Kidney epithelial cell (primary cell): Measurements from ENCODE around the gene NTN5. TPM values are rescaled to one million over a fixed set of nuclear protein-coding genes. Genes with fewer than 3 reads are reported as not detected.

Source experiments
- DNase-seq: peaks from one replicate; pipeline ENCODE4 v3.0.0-alpha.2; 2010; ENCODE audit warnings: low read depth
- H3K27me3 ChIP-seq: 2 replicates; pipeline ENCODE4 v1.6.0; 2011; ENCODE audit warnings: low read length; ENCODE audit not compliant: control insufficient read depth, insufficient read depth
- H3K36me3 ChIP-seq: 2 replicates; pipeline ENCODE4 v1.5.1; 2011; ENCODE audit warnings: low read length; ENCODE audit not compliant: control insufficient read depth, insufficient read depth
- H3K4me3 ChIP-seq: 2 replicates; pipeline ENCODE4 v1.5.1; 2011; ENCODE audit warnings: low read depth, mild to moderate bottlenecking, control low read depth, low read length
- CTCF ChIP-seq: IDR thresholded peaks from 2 replicates; pipeline ENCODE4 v1.5.1; 2011; ENCODE audit warnings: mild to moderate bottlenecking, moderate library complexity, low read length, control low read depth, inconsistent platforms; ENCODE audit not compliant: insufficient read depth, poor library complexity, severe bottlenecking
- total RNA-seq: library from RNA; depleted of rRNA; stranded (reverse); fragments of >200 nt; gene quantifications from 2 replicates; pipeline ENCODE4 v1.2.3, GENCODE V29; 2015

NTN5 gene
- total RNA-seq, 1 donor from 2014 or later = not detected

- TF ChIP-seq CTCF = no peak
- Histone ChIP-seq H3K27me3 (no peaks in the 10 kb centered on the region), H3K36me3 (no peaks in the 10 kb centered on the region), H3K4me3 (peak overlapping the region; percentile 57)
- peak; percentile 88 for DNase-seq
These were observed 48.7 kb downstream of the NTN5 start for GRCh38 chr19:48624067-48624594.

GRCh38 chr19:48623556-48624066 lies 49.2 kb downstream of the NTN5 start:
- no peak for TF ChIP-seq CTCF
- no peaks in the 10 kb centered on the region for H3K36me3 ChIP-seq
- no peaks in the 10 kb centered on the region for H3K27me3 ChIP-seq
- peak overlapping the region; percentile 41 for H3K4me3 ChIP-seq
- no peak for DNase-seq

- H3K4me3 ChIP-seq = peak overlapping the region; percentile 90
- H3K27me3 ChIP-seq = no peaks in the 10 kb centered on the region
- DNase-seq = no peak
- H3K36me3 ChIP-seq = peaks cover 5% of the 10 kb centered on the region
- no peak for TF ChIP-seq CTCF
These were observed 52.9 kb downstream of the NTN5 start for GRCh38 chr19:48619692-48620585.

- DNase-seq = peak; percentile 99
- peak within 1 kb of the TSS; percentile 90 for H3K4me3 ChIP-seq
These were observed 53.7 kb downstream of the NTN5 start, which contains the start of the genes RPL18 and SPHK2 for GRCh38 chr19:48618916-48619691. Gene RPL18 (minus strand): TSS chr19:48619178. CDS start chr19:48619143, 35 bp downstream. Gene SPHK2 (plus strand): TSS chr19:48619506. CDS start chr19:48620515, 1,009 bp downstream.

More at GRCh38 chr19:48618916-48619691, 53.7 kb downstream of the NTN5 start, which contains the start of the genes RPL18 and SPHK2:
- Histone ChIP-seq H3K36me3 (peaks cover 5% of the 10 kb centered on the region), H3K27me3 (no peaks in the 10 kb centered on the region)
- TF ChIP-seq CTCF = no peak
